ENCODE measurements around the gene SLC7A7. TPM values are rescaled to one million over a fixed set of nuclear protein-coding genes. Genes with fewer than 3 reads are reported as not detected.

The SLC7A7 gene
- total RNA-seq, 4 donors from 2014 or later: 11.7 to 136 (median 44.0) TPM

- TF ChIP-seq CTCF (IDR thresholded peaks at IDR 0.05; ENCODE audit: low read depth): no peak
Measured at GRCh38 chr14:22740020-22740419, 75.2 kb downstream of the SLC7A7 start.

GRCh38 chr14:22739423-22739822 is 75.8 kb downstream of the SLC7A7 start:
- TF ChIP-seq CTCF (IDR thresholded peaks at IDR 0.05; ENCODE audit: low read depth): no peak

GRCh38 chr14:22737052-22737451 is 78.2 kb downstream of the SLC7A7 start:
- no peak for TF ChIP-seq CTCF (IDR thresholded peaks at IDR 0.05; ENCODE audit: low read depth)

GRCh38 chr14:22735096-22735495 is 80.1 kb downstream of the SLC7A7 start:
- no peak for TF ChIP-seq CTCF (IDR thresholded peaks at IDR 0.05; ENCODE audit: low read depth)

- no peak for TF ChIP-seq CTCF (IDR thresholded peaks at IDR 0.05; ENCODE audit: low read depth)
Measured at GRCh38 chr14:22733829-22734228, 81.4 kb downstream of the SLC7A7 start.

GRCh38 chr14:22726012-22726411 is 89.2 kb downstream of the SLC7A7 start:
- no peak for TF ChIP-seq CTCF (IDR thresholded peaks at IDR 0.05; ENCODE audit: low read depth)

GRCh38 chr14:22723815-22724214 is 91.4 kb downstream of the SLC7A7 start:
- TF ChIP-seq CTCF (IDR thresholded peaks at IDR 0.05; ENCODE audit: low read depth): no peak

Small RNAs within 50 kb of the gene (small RNA-seq; reads per million reads assigned to genes)
- 0.49 reads per million for gene RF00019
- gene RF00588: not detected

Other genes with a start within 250 kb of the SLC7A7 start
- gene DAD1, start 226.2 kb downstream of the SLC7A7 start, total RNA-seq: 100 to 1,000 TPM; 114 to 356 (median 179) TPM
- 10 to 100 TPM; 22.8 to 43.5 (median 38.1) TPM for gene ABHD4, start 217.1 kb downstream of the SLC7A7 start, total RNA-seq
- gene OR6J1, start 171.1 kb downstream of the SLC7A7 start, total RNA-seq: under 1 TPM in 1 of 4 donors, not detected in 3; 0.17 TPM
- 100 to 1,000 TPM in 1 of 4 donors, 10 to 100 TPM in 3; 81.9 to 102 (median 87.5) TPM for gene OXA1L, start 48.7 kb downstream of the SLC7A7 start, total RNA-seq
- gene MRPL52, start 14.5 kb upstream of the SLC7A7 start, total RNA-seq: 10 to 100 TPM; 13.9 to 55.6 (median 31.2) TPM
- gene MMP14, start 21.1 kb upstream of the SLC7A7 start, total RNA-seq: 100 to 1,000 TPM; 134 to 284 (median 217) TPM
- gene LRP10, start 56.3 kb upstream of the SLC7A7 start, total RNA-seq: 10 to 100 TPM; 38.8 to 87.0 (median 80.8) TPM
- 1 to 10 TPM in 1 of 4 donors, under 1 TPM in 1, not detected in 2; 0.34 to 1.5 TPM for gene REM2, start 67.8 kb upstream of the SLC7A7 start, total RNA-seq
- gene RBM23, start 103.7 kb upstream of the SLC7A7 start, total RNA-seq: 100 to 1,000 TPM in 2 of 4 donors, 10 to 100 TPM in 2; 41.7 to 694 (median 368) TPM
- 10 to 100 TPM; 26.5 to 41.6 (median 35.1) TPM for gene PRMT5, start 113.9 kb upstream of the SLC7A7 start, total RNA-seq
- gene HAUS4, start 141.7 kb upstream of the SLC7A7 start, total RNA-seq: 10 to 100 TPM; 27.4 to 72.1 (median 66.7) TPM
- gene AJUBA, start 167.1 kb upstream of the SLC7A7 start, total RNA-seq: 1 to 10 TPM; 1.8 to 7.2 (median 4.7) TPM
- 10 to 100 TPM in 3 of 4 donors, 1 to 10 TPM in 1; 6.8 to 13.9 (median 12.3) TPM for gene C14orf93, start 194.7 kb upstream of the SLC7A7 start, total RNA-seq
- 100 to 1,000 TPM in 2 of 4 donors, 10 to 100 TPM in 2; 81.6 to 131 (median 104) TPM for gene PSMB5, start 219.5 kb upstream of the SLC7A7 start, total RNA-seq
- gene PSMB11, start 226.8 kb upstream of the SLC7A7 start, total RNA-seq: not detected
- 1 to 10 TPM; 1.5 to 4.1 (median 1.8) TPM for gene CDH24, start 242.1 kb upstream of the SLC7A7 start, total RNA-seq

All from subcutaneous adipose tissue (tissue), 4 donors.